SK-N-SH (cell line): ENCODE data around the gene BCAS4. TPM values are rescaled to one million over a fixed set of nuclear protein-coding genes. Genes with fewer than 3 reads are reported as not detected.

Source experiments
- CTCF ChIA-PET: fragments of 300-600, 350-600 bp; formaldehyde crosslinking; extraction: SDS; loops from one replicate; lab custom pipeline; 2021; lab: Yijun Ruan, JAX
- POLR2A ChIA-PET: fragments of 350-600 bp; sonication (Branson Sonifier 250); formaldehyde crosslinking; extraction: SDS; loops from one replicate; lab custom pipeline; 2020; ENCODE audit warnings: antibody characterized with exemption, inconsistent platforms; lab: Yijun Ruan, JAX
- DNase-seq: peaks from one replicate; pipeline ENCODE4 v3.0.0; 2012
- H2AFZ ChIP-seq: fragments of 200-600 bp; sonication (generic); 2 replicates; pipeline ENCODE4 v1.8.1; 2016; ENCODE audit warnings: antibody characterized with exemption, mild to moderate bottlenecking, low read depth
- H3F3A ChIP-seq: fragments of 200-600 bp; sonication (generic); replicated peaks from 2 replicates; pipeline ENCODE3; 2016; ENCODE audit warnings: antibody characterized with exemption, mild to moderate bottlenecking; ENCODE audit not compliant: insufficient read depth
- H3K27ac ChIP-seq, 2 experiments: fragments of 200-500 bp in 1 of 2; fragments of 200-600 bp in 1 of 2; sonication (Bioruptor generic) in 1 of 2; sonication (generic), shearing (Covaris generic) in 1 of 2; 2 replicates each; pipeline versions ENCODE4 v1.5.1 to v1.6.1; 2014 to 2016; ENCODE audit warnings: low read depth in 2 of 2, inconsistent platforms in 1 of 2, low read length in 1 of 2, mild to moderate bottlenecking in 1 of 2, mixed read lengths in 1 of 2
- H3K27me3 ChIP-seq: fragments of 200-600 bp; sonication (generic), shearing (Covaris generic); 2 replicates; pipeline ENCODE4 v1.6.1; 2016; ENCODE audit warnings: mixed run types; ENCODE audit not compliant: insufficient read depth
- H3K36me3 ChIP-seq, 2 experiments: fragments of 200-500 bp in 1 of 2; fragments of 200-600 bp in 1 of 2; sonication (Bioruptor generic) in 1 of 2; sonication (generic) in 1 of 2; replicated peaks in 1 of 2; 2 replicates each; pipeline versions ENCODE3 to v1.5.1; 2014 to 2016; ENCODE audit warnings: low read length in 1 of 2, mild to moderate bottlenecking in 1 of 2; ENCODE audit not compliant: insufficient read depth in 2 of 2, control insufficient read depth in 1 of 2
- H3K4me1 ChIP-seq, 2 experiments: fragments of 200-500 bp in 1 of 2; fragments of 200-600 bp in 1 of 2; sonication (Bioruptor generic) in 1 of 2; sonication (generic), shearing (Covaris generic) in 1 of 2; 2 replicates each; pipeline versions ENCODE4 v1.5.1 to v1.6.1; 2014 to 2016; ENCODE audit warnings: low read depth in 1 of 2, low read length in 1 of 2, mixed run types in 1 of 2; ENCODE audit not compliant: insufficient read depth in 2 of 2, control insufficient read depth in 1 of 2
- H3K4me2 ChIP-seq: fragments of 200-600 bp; sonication (generic), shearing (Covaris generic); 2 replicates; pipeline ENCODE4 v1.6.1; 2017; ENCODE audit warnings: mixed run types
- H3K4me3 ChIP-seq, 2 experiments: fragments of 200-500 bp in 1 of 2; fragments of 200-600 bp in 1 of 2; sonication (Bioruptor generic) in 1 of 2; sonication (generic), shearing (Covaris generic) in 1 of 2; 2 replicates each; pipeline versions ENCODE4 v1.5.1 to v1.8.1; 2014 to 2016; ENCODE audit warnings: low read depth in 2 of 2, inconsistent platforms in 1 of 2, low read length in 1 of 2, mild to moderate bottlenecking in 1 of 2, mixed read lengths in 1 of 2, moderate library complexity in 1 of 2
- H3K79me2 ChIP-seq: fragments of 200-600 bp; sonication (generic); 2 replicates; pipeline ENCODE4 v1.8.1; 2017; ENCODE audit warnings: mild to moderate bottlenecking; ENCODE audit not compliant: insufficient read depth
- H3K9ac ChIP-seq: fragments of 200-600 bp; sonication (generic); 2 replicates; pipeline ENCODE4 v1.6.1; 2017; ENCODE audit warnings: mixed run types
- H3K9me2 ChIP-seq: fragments of 200-600 bp; sonication (generic); 2 replicates; pipeline ENCODE4 v1.6.1; 2017; ENCODE audit warnings: mixed run types
- H3K9me3 ChIP-seq: fragments of 200-600 bp; sonication (generic); 2 replicates; pipeline ENCODE4 v1.6.1; 2017; ENCODE audit warnings: mixed run types, mild to moderate bottlenecking, moderate library complexity
- H4K20me1 ChIP-seq: fragments of 200-600 bp; sonication (generic); 2 replicates; pipeline ENCODE4 v1.6.1; 2017; ENCODE audit warnings: mild to moderate bottlenecking, mixed run types; ENCODE audit not compliant: insufficient read depth
- CHD2 ChIP-seq: fragments of 150-350 bp; IDR thresholded peaks from 2 replicates; pipeline ENCODE4 v1.6.1; 2018; ENCODE audit warnings: low read length; ENCODE audit not compliant: partially characterized antibody
- FOSL2 ChIP-seq: IDR thresholded peaks from 2 replicates; pipeline ENCODE4 v1.4.0; 2012; ENCODE audit warnings: low read depth, mild to moderate bottlenecking, moderate library complexity, borderline replicate concordance
- GABPA ChIP-seq: IDR thresholded peaks from 2 replicates; pipeline ENCODE4 v1.4.0; 2012; ENCODE audit warnings: low read depth, mild to moderate bottlenecking
- NFIC ChIP-seq: IDR thresholded peaks from 2 replicates; pipeline ENCODE4 v1.4.0; 2012; ENCODE audit warnings: borderline replicate concordance
- RFX5 ChIP-seq: IDR thresholded peaks from 2 replicates; pipeline ENCODE4 v1.6.1; 2012; ENCODE audit warnings: mild to moderate bottlenecking, improper control_type of control experiment, low read length
- RXRA ChIP-seq: IDR thresholded peaks from 2 replicates; pipeline ENCODE4 v1.4.0; 2012; ENCODE audit warnings: low read depth, mild to moderate bottlenecking, borderline replicate concordance
- SIN3A ChIP-seq: IDR thresholded peaks from 2 replicates; pipeline ENCODE4 v1.6.1; 2012; ENCODE audit warnings: low read depth, mild to moderate bottlenecking, low read length, moderate library complexity, borderline replicate concordance
- SMC3 ChIP-seq: IDR thresholded peaks from 2 replicates; pipeline ENCODE4 v1.6.1; 2012; ENCODE audit warnings: low read depth, low read length, improper control_type of control experiment
- YY1 ChIP-seq: IDR thresholded peaks from 2 replicates; pipeline ENCODE4 v1.4.0; 2012; ENCODE audit warnings: low read depth, mild to moderate bottlenecking
- WGBS: methylation state at CpG from one replicate; pipeline ENCODE4 v1.1.6; 2017; ENCODE audit warnings: low lambda C conversion rate; 5-methylcytosine and 5-hydroxymethylcytosine counted together
- polyA plus RNA-seq, 3 experiments: library from polyadenylated mRNA; depleted of rRNA; stranded (reverse); fragments of >200 nt; gene quantifications; 2 replicates each; pipeline ENCODE4 v1.2.3, GENCODE V29; 2012
- TF ChIP-seq, protein P1 (sequence below): fragments of 200-600 bp; sonication (generic); IDR thresholded peaks from 2 replicates; pipeline ENCODE4 v1.6.1; 2017; ENCODE audit warnings: antibody characterized with exemption, mild to moderate bottlenecking, moderate library complexity
- TF ChIP-seq, protein P2 (sequence below): IDR thresholded peaks from 2 replicates; pipeline ENCODE4 v1.4.0; 2012; ENCODE audit warnings: low read depth, borderline replicate concordance
- TF ChIP-seq, protein P3 (sequence below): fragments of 150-350 bp; IDR thresholded peaks from 2 replicates; pipeline ENCODE4 v1.6.1; 2017; ENCODE audit warnings: antibody characterized with exemption, low read length, low read depth, borderline replicate concordance
- TF ChIP-seq, protein P4 (sequence below): IDR thresholded peaks from 2 replicates; pipeline ENCODE4 v1.4.0; 2012; ENCODE audit warnings: low read depth, borderline replicate concordance
- TF ChIP-seq, protein P5 (sequence below): IDR thresholded peaks from 2 replicates; pipeline ENCODE4 v1.4.0; 2012; ENCODE audit warnings: low read depth

The BCAS4 gene
- polyA plus RNA-seq, 1 of the 3 experiments (the other 2 are of a cell fraction), result 43.8 TPM

DNA sequence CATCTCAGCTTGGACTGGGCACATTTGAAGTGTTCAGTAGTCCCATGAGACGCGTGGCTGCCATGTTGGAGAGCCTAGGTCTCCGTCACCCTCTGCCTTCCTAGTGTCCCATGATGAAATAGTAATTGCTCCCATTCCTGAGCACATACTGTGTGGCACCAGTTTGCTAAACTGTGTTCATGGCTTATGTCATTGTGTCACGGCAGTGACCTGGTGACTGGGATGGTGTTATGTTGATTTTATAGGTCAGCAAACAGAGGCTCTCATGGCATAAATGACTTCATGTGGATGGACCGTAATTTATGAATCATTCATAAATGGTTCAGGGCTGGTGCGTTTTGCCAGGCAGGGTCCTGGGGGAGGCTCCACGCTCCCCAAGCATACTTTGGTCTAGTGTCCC is 3.8 kb downstream of the BCAS4 start:
- 90% methylated on average over 7 of the region's 7 CpGs for WGBS
- CTCF ChIA-PET, result interaction anchor here (0.6 to 1.6 kb wide), 3 partner anchors 57 to 133 kb away, joined by 3 to 7 read pairs (median 4); partner anchors contain the start of gene ADNP
- DNase-seq, result no peak

DNA sequence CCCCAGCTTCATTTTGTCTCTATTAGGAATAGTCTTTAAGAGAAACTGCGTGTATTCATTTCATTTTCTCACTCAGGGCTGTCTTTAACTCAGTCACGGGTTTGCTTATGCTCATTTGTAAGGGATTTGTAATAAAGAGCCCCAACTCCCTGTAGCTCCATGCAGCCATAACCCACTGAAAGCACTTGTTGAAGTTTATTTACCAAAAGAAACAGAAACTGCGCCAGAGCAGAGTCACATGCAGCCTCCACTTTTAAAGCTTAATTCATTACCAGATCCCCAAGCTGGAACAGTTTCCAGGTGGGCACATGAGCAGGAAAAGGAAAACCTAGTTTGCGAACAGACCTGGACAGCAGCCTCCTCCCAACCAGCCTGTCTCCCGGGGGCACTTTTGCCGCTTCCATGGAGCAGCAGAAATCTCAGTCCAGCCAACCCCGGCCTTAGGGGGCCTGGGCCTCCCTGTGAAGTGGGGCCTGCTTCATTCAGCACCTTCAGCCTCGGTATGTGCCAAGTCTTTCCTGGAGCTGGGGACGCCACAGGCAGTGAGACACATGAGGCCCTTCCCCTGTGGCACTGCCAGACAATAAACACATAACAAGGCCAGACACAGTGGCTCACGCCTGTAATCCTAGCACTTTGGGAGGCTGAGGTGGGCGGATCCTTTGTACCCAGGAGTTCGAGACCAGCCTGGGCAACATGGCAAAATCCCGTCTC is 4.5 kb downstream of the BCAS4 start:
- WGBS, result 91% methylated on average over 8 of the region's 13 CpGs
- DNase-seq, result no peak
- ChIA-PET POLR2A (no interaction called here), CTCF (interaction anchor here (0.5 to 1.6 kb wide), 6 partner anchors 9 to 132 kb away, joined by 3 to 7 read pairs (median 4); partner anchors contain the start of gene ADNP)
- no peaks in the 10 kb centered on the region for H3K9me2 ChIP-seq
- H3K4me2 ChIP-seq, result no peak overlapping the region
- no peaks in the 10 kb centered on the region for H3F3A ChIP-seq
- H3K36me3 ChIP-seq, result no peaks in the 10 kb centered on the region
- H3K9me3 ChIP-seq, result no peaks in the 10 kb centered on the region
- no peak overlapping the region for H3K9ac ChIP-seq
- H2AFZ ChIP-seq, result no peak overlapping the region
- H3K4me3 ChIP-seq, result no peak overlapping the region
- peaks cover 24% of the 10 kb centered on the region for H3K79me2 ChIP-seq
- no peaks in the 10 kb centered on the region for H4K20me1 ChIP-seq
- H3K27me3 ChIP-seq, result no peaks in the 10 kb centered on the region
- TF ChIP-seq SMC3 (no peak), FOSL2 (no peak), RXRA (no peak), RFX5 (no peak)
- TF ChIP-seq, protein P1, sequence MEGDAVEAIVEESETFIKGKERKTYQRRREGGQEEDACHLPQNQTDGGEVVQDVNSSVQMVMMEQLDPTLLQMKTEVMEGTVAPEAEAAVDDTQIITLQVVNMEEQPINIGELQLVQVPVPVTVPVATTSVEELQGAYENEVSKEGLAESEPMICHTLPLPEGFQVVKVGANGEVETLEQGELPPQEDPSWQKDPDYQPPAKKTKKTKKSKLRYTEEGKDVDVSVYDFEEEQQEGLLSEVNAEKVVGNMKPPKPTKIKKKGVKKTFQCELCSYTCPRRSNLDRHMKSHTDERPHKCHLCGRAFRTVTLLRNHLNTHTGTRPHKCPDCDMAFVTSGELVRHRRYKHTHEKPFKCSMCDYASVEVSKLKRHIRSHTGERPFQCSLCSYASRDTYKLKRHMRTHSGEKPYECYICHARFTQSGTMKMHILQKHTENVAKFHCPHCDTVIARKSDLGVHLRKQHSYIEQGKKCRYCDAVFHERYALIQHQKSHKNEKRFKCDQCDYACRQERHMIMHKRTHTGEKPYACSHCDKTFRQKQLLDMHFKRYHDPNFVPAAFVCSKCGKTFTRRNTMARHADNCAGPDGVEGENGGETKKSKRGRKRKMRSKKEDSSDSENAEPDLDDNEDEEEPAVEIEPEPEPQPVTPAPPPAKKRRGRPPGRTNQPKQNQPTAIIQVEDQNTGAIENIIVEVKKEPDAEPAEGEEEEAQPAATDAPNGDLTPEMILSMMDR, result no peak
- TF ChIP-seq, all 33 proteins: peak for 0
- Histone ChIP-seq H3K27ac (no peak overlapping the region), H3K4me1 (peaks cover 0 to 2% of the 10 kb centered on the region in 2 experiments; a peak in 3 of 4 replicates)

More for the DNA sequence above, 3.8 kb downstream of the BCAS4 start:
- Histone ChIP-seq H3F3A (peaks cover under 1% of the 10 kb centered on the region), H3K36me3 (no peaks in the 10 kb centered on the region), H3K9me3 (no peaks in the 10 kb centered on the region), H3K4me3 (no peak overlapping the region), H3K27me3 (no peaks in the 10 kb centered on the region), H3K27ac (no peak overlapping the region), H3K9me2 (no peaks in the 10 kb centered on the region), H2AFZ (no peak overlapping the region), H4K20me1 (no peaks in the 10 kb centered on the region), H3K4me1 (peaks cover 0 to 5% of the 10 kb centered on the region in 2 experiments; a peak in 3 of 4 replicates), H3K9ac (no peak overlapping the region), H3K79me2 (peaks cover 24% of the 10 kb centered on the region), H3K4me2 (no peak overlapping the region)
- TF ChIP-seq GABPA (no peak), SIN3A (no peak), CHD2 (no peak), FOSL2 (no peak), NFIC (no peak), YY1 (no peak)
- TF ChIP-seq, protein P2, sequence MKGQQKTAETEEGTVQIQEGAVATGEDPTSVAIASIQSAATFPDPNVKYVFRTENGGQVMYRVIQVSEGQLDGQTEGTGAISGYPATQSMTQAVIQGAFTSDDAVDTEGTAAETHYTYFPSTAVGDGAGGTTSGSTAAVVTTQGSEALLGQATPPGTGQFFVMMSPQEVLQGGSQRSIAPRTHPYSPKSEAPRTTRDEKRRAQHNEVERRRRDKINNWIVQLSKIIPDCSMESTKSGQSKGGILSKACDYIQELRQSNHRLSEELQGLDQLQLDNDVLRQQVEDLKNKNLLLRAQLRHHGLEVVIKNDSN, result no peak
- TF ChIP-seq, protein P3, sequence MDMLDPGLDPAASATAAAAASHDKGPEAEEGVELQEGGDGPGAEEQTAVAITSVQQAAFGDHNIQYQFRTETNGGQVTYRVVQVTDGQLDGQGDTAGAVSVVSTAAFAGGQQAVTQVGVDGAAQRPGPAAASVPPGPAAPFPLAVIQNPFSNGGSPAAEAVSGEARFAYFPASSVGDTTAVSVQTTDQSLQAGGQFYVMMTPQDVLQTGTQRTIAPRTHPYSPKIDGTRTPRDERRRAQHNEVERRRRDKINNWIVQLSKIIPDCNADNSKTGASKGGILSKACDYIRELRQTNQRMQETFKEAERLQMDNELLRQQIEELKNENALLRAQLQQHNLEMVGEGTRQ, result no peak
- TF ChIP-seq, protein P4, sequence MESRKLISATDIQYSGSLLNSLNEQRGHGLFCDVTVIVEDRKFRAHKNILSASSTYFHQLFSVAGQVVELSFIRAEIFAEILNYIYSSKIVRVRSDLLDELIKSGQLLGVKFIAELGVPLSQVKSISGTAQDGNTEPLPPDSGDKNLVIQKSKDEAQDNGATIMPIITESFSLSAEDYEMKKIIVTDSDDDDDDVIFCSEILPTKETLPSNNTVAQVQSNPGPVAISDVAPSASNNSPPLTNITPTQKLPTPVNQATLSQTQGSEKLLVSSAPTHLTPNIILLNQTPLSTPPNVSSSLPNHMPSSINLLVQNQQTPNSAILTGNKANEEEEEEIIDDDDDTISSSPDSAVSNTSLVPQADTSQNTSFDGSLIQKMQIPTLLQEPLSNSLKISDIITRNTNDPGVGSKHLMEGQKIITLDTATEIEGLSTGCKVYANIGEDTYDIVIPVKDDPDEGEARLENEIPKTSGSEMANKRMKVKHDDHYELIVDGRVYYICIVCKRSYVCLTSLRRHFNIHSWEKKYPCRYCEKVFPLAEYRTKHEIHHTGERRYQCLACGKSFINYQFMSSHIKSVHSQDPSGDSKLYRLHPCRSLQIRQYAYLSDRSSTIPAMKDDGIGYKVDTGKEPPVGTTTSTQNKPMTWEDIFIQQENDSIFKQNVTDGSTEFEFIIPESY, result no peak
- TF ChIP-seq, protein P5, sequence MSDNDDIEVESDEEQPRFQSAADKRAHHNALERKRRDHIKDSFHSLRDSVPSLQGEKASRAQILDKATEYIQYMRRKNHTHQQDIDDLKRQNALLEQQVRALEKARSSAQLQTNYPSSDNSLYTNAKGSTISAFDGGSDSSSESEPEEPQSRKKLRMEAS, result no peak
- POLR2A ChIA-PET, result no interaction called here
